HG03442 (cell line): ENCODE results near the gene PUSL1.

Source experiments
- ATAC-seq: cut with Tn5 transposase; IDR thresholded peaks from one replicate; pipeline ENCODE4 v1.9.1; 2021; ENCODE audit warnings: mild to moderate bottlenecking, moderate library complexity; ENCODE audit not compliant: unreplicated experiment

Gene PUSL1

DNA sequence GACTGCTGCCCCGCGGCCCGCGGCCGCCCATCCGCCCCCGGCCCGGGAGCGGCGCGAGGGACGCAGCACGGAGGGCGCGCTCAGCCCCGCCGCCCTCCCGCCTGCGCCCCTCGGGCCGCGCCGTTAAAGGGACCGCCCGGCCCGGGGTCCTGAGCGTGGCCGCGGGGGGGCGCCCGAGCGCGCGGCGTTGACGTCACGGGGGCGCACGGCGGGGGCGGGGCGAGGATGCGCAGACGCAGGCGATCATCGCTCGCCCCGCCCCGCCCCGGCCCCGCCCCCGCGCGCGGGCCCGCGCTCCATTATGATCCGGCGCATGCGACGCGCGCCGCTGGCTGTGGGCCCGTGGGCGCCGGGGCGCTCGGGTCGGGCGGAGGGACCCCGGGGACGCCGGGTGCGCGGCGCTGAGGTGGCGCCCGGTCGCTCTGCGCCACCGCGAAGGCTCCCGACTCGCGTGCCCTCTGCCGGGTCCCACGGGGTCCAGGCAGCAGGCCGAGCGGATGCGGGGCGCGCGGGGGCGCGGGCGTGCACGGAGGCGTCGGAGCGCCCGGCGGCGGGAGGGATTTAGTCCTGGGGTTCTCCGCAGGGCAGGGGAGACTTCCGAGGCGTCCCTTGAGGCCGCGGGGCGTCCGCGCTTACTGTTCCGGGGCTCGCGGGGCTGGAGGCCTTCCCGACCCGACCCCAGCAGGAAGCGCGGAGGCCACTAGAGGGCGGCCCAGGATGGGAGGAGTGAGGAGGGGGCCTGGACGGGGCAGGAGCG, 41.0 kb downstream of the PUSL1 start, which contains the start of gene DVL1:
TSS of gene DVL1 (minus strand) at position 163 of the 757 bp plus-strand sequence. CDS start 353 bp downstream, outside the sequence.
- ATAC-seq = peak; percentile 57

DNA sequence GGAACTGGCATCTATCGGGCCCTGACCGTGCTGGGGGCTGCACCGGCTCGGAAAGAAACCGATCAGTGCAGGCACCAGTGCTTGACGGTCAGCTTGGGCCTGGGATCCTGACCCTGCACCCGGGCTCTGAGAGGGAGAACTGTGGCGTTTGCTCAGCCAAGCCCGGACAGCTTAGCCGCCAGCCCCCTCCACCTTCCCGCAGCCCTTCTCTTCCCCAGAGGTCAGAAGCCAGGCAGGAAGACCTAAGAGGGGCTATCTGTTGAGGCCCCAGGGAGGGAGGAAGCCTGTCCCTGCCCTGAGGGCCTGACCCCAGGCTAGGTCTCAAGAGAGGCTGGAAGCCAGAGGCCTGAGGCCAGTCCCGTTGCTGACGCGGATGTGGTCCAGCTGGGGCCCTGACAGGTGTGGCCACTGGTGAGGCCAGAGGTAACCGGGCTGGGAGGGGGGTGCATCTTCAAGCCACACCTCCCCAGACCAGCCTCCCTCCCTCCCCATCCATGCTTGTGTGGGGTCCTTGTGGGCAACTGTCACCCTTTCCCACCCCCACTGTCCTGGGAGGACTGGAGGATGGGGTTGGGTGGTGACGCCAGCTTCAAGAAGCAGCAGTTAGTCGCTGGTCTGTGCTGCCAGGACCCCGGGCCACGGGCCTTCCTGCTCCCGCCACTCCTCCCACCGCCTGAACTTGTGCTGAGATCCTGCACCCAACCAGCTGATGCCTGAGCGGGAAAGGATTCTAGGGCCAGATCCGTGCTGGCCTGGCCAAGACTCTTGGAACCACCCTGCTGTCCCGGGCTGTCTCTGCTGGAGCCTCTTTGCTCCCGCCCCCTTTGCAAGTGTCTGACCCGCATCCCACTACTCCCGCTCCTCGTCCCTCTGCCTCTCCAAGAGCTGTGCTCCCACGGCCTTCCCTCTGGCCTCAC, 43.4 kb downstream of the PUSL1 start:
- no peak for ATAC-seq

GRCh38 chr1:1352786-1353388, 44.5 kb downstream of the PUSL1 start:
- no peak for ATAC-seq

GRCh38 chr1:1353389-1354151, 45.2 kb downstream of the PUSL1 start:
- no peak for ATAC-seq

DNA sequence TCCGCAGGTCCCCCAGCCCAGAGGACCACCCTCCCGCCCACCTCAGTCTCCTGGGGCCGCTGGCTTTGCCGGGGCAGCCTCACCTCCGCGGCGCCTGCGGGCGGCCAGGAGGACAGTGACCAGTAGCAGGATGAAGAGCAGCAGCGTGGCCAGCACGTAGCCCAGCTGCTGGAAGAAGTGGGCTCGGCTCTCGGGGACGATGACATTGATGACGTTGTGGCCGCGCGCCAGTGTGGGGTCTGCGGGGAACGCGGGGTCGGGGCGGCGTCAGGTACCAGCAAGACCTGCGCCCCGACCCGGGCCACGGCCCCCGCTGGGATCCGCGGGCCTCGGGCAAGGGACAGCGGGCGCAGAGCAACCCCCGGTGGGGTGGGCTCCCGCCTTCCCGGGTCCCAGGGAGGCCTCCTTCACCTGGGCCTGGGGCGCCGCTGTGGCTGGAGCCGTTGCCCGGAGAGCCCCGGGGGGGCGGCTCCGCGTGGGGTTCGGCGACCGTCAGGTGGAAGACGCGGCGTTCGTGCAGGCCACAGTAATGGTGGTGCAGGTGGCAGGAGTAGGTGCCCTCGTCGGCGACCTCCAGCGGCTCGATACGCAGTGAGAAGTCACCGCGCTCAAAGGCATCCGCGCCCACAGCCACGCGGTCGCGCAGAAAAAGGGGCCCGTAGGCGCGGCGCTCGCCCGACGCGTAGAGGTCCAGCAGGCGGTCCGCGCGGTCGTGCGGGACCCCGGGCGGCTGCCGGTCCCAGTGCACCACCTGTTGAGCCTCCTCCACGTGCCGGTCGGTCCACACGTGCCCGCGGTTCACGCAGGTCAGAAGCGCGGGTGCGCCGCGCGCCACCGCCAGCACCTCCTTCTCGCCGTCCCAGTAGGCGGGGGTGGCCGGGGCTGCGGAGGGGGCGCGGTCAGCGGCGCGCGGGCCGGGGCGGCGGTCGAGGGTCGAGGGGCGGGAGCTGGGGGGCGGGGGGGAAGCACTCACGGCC, 46.2 kb downstream of the PUSL1 start:
- no peak for ATAC-seq

DNA sequence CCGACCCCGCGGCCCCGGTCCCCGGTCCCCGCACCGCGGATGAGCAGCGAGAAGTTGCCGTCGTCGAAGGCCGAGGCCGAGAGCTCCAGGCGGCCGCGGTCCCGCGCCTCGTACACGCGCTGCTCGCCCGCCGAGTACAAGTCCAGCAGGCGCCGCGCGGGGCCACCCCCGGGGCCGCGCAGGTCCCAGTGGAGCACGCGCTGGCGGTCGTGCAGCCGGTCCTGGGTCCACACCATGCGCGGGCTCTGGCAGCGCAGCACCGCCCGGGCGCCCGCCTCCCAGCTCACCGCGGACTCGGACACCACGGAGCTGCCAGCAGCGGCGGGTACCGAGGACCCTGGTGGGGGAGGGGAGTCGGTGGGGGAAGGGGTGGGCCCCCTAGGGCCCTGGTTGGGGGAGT, 47.0 kb downstream of the PUSL1 start:
- no peak for ATAC-seq

- no peak for ATAC-seq
Observed at GRCh38 chr1:1356166-1356795, 47.9 kb downstream of the PUSL1 start.

GRCh38 chr1:1356796-1357401, 48.5 kb downstream of the PUSL1 start:
- ATAC-seq = no peak

- ATAC-seq = no peak
Observed at GRCh38 chr1:1357871-1358432, 49.6 kb downstream of the PUSL1 start.

GRCh38 chr1:1358433-1359271, 50.3 kb downstream of the PUSL1 start, which contains the start of gene MXRA8:
MXRA8 (minus strand) TSS chr1:1358555; CDS start chr1:1358504, 51 bp downstream.
- no peak for ATAC-seq

- no peak for ATAC-seq
Observed at GRCh38 chr1:1359308-1359663, 50.9 kb downstream of the PUSL1 start.

GRCh38 chr1:1359664-1360468, 51.5 kb downstream of the PUSL1 start:
- no peak for ATAC-seq

DNA sequence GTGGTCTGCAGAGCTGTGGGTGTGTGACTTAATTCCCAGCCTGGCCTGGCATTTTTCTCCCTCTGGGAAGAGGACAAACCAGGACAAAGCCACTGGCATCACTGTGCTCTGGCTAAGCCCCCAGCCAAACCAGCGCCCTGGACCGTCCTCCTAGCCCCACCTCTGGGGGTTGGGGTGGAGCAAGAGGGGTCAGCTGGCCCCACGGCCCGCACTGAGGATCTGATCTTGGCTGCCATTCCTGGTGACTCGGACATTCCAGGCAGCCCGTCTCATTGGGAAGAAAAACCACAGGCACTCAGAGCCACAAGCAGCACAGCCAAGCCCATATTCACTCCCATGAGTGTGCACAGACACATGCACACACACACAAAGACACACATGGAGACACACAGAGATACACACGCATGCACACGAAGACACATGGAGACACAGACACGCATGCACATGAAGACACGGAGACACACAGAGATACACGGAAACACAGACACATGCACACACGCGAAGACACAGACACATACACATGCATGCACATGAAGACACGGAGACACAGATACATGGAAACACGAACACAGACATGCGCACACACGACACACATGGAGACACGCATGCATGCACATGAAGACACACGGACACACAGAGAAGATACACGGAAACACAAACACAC, 52.2 kb downstream of the PUSL1 start:
- no peak for ATAC-seq
